GM12878 (cell line): ENCODE data around the gene FAM9C. TPM values are rescaled to one million over a fixed set of nuclear protein-coding genes. Genes with fewer than 3 reads are reported as not detected.

Source experiments
- ATAC-seq: fragments of 200-7000 bp; cut with Tn5 transposase; 3 replicates; pipeline ENCODE4 v1.9.1; 2020; ENCODE audit warnings: mild to moderate bottlenecking, moderate library complexity
- BruUV-seq: library from RNA; stranded (reverse); fragments of 400-500 nt; replicated peaks from 2 replicates; lab custom pipeline; 2021; lab: Mats Ljungman, UMichigan
- CTCF ChIA-PET: fragments of 300-600 bp; sonication (Branson Sonifier 250); formaldehyde crosslinking; extraction: SDS; loops from one replicate; lab custom pipeline; 2021; ENCODE audit warnings: inconsistent platforms; lab: Yijun Ruan, JAX
- POLR2A ChIA-PET: fragments of 350-600 bp; formaldehyde crosslinking; extraction: SDS; loops from one replicate; lab custom pipeline; 2021; ENCODE audit warnings: inconsistent platforms; lab: Charles Lee
- RAD21 ChIA-PET: fragments of 300-600 bp; sonication (Branson Sonifier 250); formaldehyde crosslinking; loops from one replicate; lab custom pipeline; 2023; ENCODE audit warnings: antibody characterized with exemption; ENCODE audit not compliant: unreplicated experiment; lab: Charles Lee
- SMC1A ChIA-PET: fragments of 300-600 bp; sonication (Branson Sonifier 250); formaldehyde crosslinking; loops from one replicate; lab custom pipeline; 2023; ENCODE audit not compliant: unreplicated experiment, uncharacterized antibody; lab: Charles Lee
- DNase-seq: peaks from one replicate; pipeline ENCODE4 v3.0.0-alpha.2; 2011; ENCODE audit warnings: low read depth, low spot score
- FAIRE-seq: peaks from 3 replicates; lab custom pipeline; 2011; peaks lifted over from hg19 to GRCh38; lab: Jason Lieb, UNC
- H2AFZ ChIP-seq: 2 replicates; pipeline ENCODE4 v1.6.0; 2011; ENCODE audit warnings: low read depth, low read length, control low read depth; ENCODE audit not compliant: control insufficient read depth
- H3K27ac ChIP-seq: 2 replicates; pipeline ENCODE4 v1.5.1; 2011; ENCODE audit warnings: control low read depth; ENCODE audit not compliant: control insufficient read depth, insufficient read depth
- H3K27me3 ChIP-seq, 2 experiments: replicated peaks in 1 of 2; 2 replicates each; pipeline versions ENCODE4 v1.6.0 to v1.6.1; 2011; ENCODE audit warnings: low read length in 1 of 2; ENCODE audit not compliant: control insufficient read depth in 2 of 2, insufficient read depth in 2 of 2
- H3K36me3 ChIP-seq, 2 experiments: 2 replicates each; pipeline ENCODE4 v1.5.1; 2011; ENCODE audit warnings: low read length in 1 of 2; ENCODE audit not compliant: control insufficient read depth in 2 of 2, insufficient read depth in 2 of 2
- H3K4me1 ChIP-seq: 2 replicates; pipeline ENCODE4 v1.6.1; 2011; ENCODE audit warnings: mild to moderate bottlenecking, low read length, moderate library complexity, mixed read lengths; ENCODE audit not compliant: control insufficient read depth, insufficient read depth
- H3K4me2 ChIP-seq: 2 replicates; pipeline ENCODE4 v1.6.0; 2011; ENCODE audit warnings: control low read depth; ENCODE audit not compliant: control insufficient read depth, insufficient read depth
- H3K4me3 ChIP-seq: fragments of 200-600 bp; sonication (generic); 2 replicates; pipeline ENCODE4 v1.5.1; 2016
- H3K79me2 ChIP-seq: 2 replicates; pipeline ENCODE4 v1.6.0; 2011; ENCODE audit warnings: low read length; ENCODE audit not compliant: control insufficient read depth, insufficient read depth
- H3K9ac ChIP-seq: 2 replicates; pipeline ENCODE4 v1.8.0; 2011; ENCODE audit warnings: low read length, control low read depth, mixed read lengths; ENCODE audit not compliant: control insufficient read depth, insufficient read depth
- H3K9me3 ChIP-seq: replicated peaks from 3 replicates; pipeline ENCODE4 v1.5.1; 2011; ENCODE audit warnings: mild to moderate bottlenecking, low read length; ENCODE audit not compliant: control insufficient read depth, insufficient read depth
- H4K20me1 ChIP-seq: 2 replicates; pipeline ENCODE4 v1.6.0; 2011; ENCODE audit not compliant: control insufficient read depth, insufficient read depth
- ATF2 ChIP-seq: IDR thresholded peaks from 2 replicates; pipeline ENCODE4 v1.6.1; 2012; ENCODE audit warnings: low read length, inconsistent platforms
- CBX5 ChIP-seq: sonication (generic); IDR thresholded peaks from 2 replicates; pipeline ENCODE4 v1.6.1; 2016; ENCODE audit warnings: low read depth, moderate library complexity, mild to moderate bottlenecking, inconsistent platforms
- FOXM1 ChIP-seq: IDR thresholded peaks from 2 replicates; pipeline ENCODE4 v1.6.1; 2012; ENCODE audit warnings: low read depth, mild to moderate bottlenecking, inconsistent platforms, low read length, moderate library complexity
- MEF2A ChIP-seq: IDR thresholded peaks from 2 replicates; pipeline ENCODE4 v1.6.1; 2011; ENCODE audit warnings: low read depth, mild to moderate bottlenecking, low read length, moderate library complexity; ENCODE audit not compliant: insufficient read depth
- MLLT1 ChIP-seq: fragments of 450-650 bp; IDR thresholded peaks from 2 replicates; pipeline ENCODE4 v1.6.1; 2016; ENCODE audit warnings: mild to moderate bottlenecking
- RB1 ChIP-seq: fragments of 450-650 bp; formaldehyde crosslinking; IDR thresholded peaks from 2 replicates; pipeline ENCODE4 v1.6.1; 2017; ENCODE audit warnings: mild to moderate bottlenecking, borderline replicate concordance
- SMAD1 ChIP-seq: fragments of 450-650 bp; IDR thresholded peaks from 2 replicates; pipeline ENCODE4 v1.6.1; 2018; ENCODE audit warnings: mild to moderate bottlenecking, low read depth; ENCODE audit not compliant: partially characterized antibody
- SMAD5 ChIP-seq: IDR thresholded peaks from 2 replicates; pipeline ENCODE4 v1.6.1; 2016; ENCODE audit warnings: antibody characterized with exemption, low read depth
- SUPT20H ChIP-seq: IDR thresholded peaks from 2 replicates; pipeline ENCODE4 v1.6.1; 2011; ENCODE audit warnings: low read depth, mild to moderate bottlenecking, low read length, moderate library complexity, borderline replicate concordance; ENCODE audit not compliant: control insufficient read depth
- WRNIP1 ChIP-seq: IDR thresholded peaks from 2 replicates; pipeline ENCODE4 v1.6.1; 2011; ENCODE audit warnings: low read depth, low read length, improper control_type of control experiment, borderline replicate concordance
- ZNF384 ChIP-seq: IDR thresholded peaks from 2 replicates; pipeline ENCODE4 v1.6.1; 2012; ENCODE audit warnings: low read depth, mild to moderate bottlenecking, low read length, improper control_type of control experiment, borderline replicate concordance
- WGBS: methylation state at CpG from one replicate; pipeline ENCODE4 v1.1.6; 2016; ENCODE audit warnings: low lambda C conversion rate; ENCODE audit not compliant: insufficient replicate concordance, insufficient coverage; ENCODE audit errors: missing lambda C conversion rate; 5-methylcytosine and 5-hydroxymethylcytosine counted together
- in situ Hi-C: fragments of 300-500 bp; cut with MboI; formaldehyde crosslinking; loops from 9 replicates; pipeline ENCODE4 v1.14.3; 2018; ENCODE audit warnings: mixed read lengths
- intact Hi-C: fragments of 100-400 bp; cut with micrococcal nuclease; formaldehyde crosslinking; loops from one replicate; pipeline ENCODE4 v1.14.2; 2022; ENCODE audit not compliant: unreplicated experiment
- polyA plus RNA-seq, 11 experiments: library from polyadenylated mRNA; depleted of rRNA in 4 of 11; unstranded in 6 of 11; stranded (reverse) in 5 of 11; fragments of >200 nt; fragmentation: Nextera tagmentation in 4 of 11; fragmentation: Illumina TruSeq in 1 of 11; extraction: Ambion mirVana in 4 of 11; extraction: Trizol in 1 of 11; gene quantifications; 1 replicate in 1 of 11; 2 replicates in 10 of 11; pipeline versions ENCODE4 v1.2.1 to v1.2.3, GENCODE V29; 2011 to 2016; ENCODE audit warnings: inconsistent platforms in 2 of 11, missing spikeins in 2 of 11, low read depth in 1 of 11
- total RNA-seq, 4 experiments: library from RNA; depleted of rRNA in 3 of 4; stranded (reverse); fragments of >200 nt in 3 of 4; fragmentation: Illumina TruSeq in 1 of 4; extraction: Trizol in 1 of 4; gene quantifications; 2 replicates each; pipeline versions ENCODE4 v1.2.1 to v1.2.3, GENCODE V29; 2013 to 2021
- TF ChIP-seq, protein P1 (sequence below): fragments of 450-650 bp; IDR thresholded peaks from 2 replicates; pipeline ENCODE4 v1.6.1; 2017; ENCODE audit warnings: mild to moderate bottlenecking, low read depth, inconsistent platforms; ENCODE audit not compliant: poor library complexity, severe bottlenecking
- TF ChIP-seq, protein P2 (sequence below): fragments of 450-650 bp; IDR thresholded peaks from 2 replicates; pipeline ENCODE4 v1.6.1; 2017; ENCODE audit warnings: low read depth, mild to moderate bottlenecking, moderate library complexity

The FAM9C gene
- total and polyA plus RNA-seq, 10 of the 15 experiments (the other 5 are each of a cell fraction or from before 2014, with no cell fraction given) = 0.01 to 0.03 TPM; not detected in 8

- Histone ChIP-seq H4K20me1 (no peaks in the 10 kb centered on the region), H3K4me2 (peak overlapping the region; percentile 54), H3K4me1 (peaks cover 88% of the 10 kb centered on the region), H2AFZ (no peak overlapping the region), H3K9ac (peak overlapping the region; percentile 68), H3K36me3 (no peaks in the 10 kb centered on the region), H3K9me3 (no peaks in the 10 kb centered on the region), H3K4me3 (no peak overlapping the region), H3K79me2 (peaks cover 4% of the 10 kb centered on the region), H3K27ac (peak overlapping the region; percentile 100), H3K27me3 (no peaks in the 10 kb centered on the region)
- ChIA-PET SMC1A (interaction anchor here (0.6 to 27.7 kb wide), 21 partner anchors 9 to 665 kb away, joined by 3 to 847 read pairs (median 6); no protein-coding TSS in a partner anchor), CTCF (interaction anchor here (0.6 to 4.1 kb wide), 21 partner anchors 8 to 1311 kb away, joined by 3 to 41 read pairs (median 4); no protein-coding TSS in a partner anchor), RAD21 (interaction anchor here (0.6 to 23.1 kb wide), 18 partner anchors 8 to 653 kb away, joined by 3 to 689 read pairs (median 8); partner anchors contain the start of genes OFD1, TMSB4X and TRAPPC2), POLR2A (interaction anchor here (0.6 to 17.3 kb wide), 25 partner anchors 9 to 623 kb away, joined by 3 to 280 read pairs (median 5); no protein-coding TSS in a partner anchor)
- in situ Hi-C loops (no loop called here), intact Hi-C loops (loop anchor here (5.0 to 10.0 kb wide), 3 partner anchors 217 to 1317 kb away; partner anchors contain the start of genes RAB9A and TLR7)
- ATAC-seq (peak; percentile 48), FAIRE-seq (peak; percentile 49), DNase-seq (peak; percentile 77)
- 13% methylated on average over 6 of the region's 6 CpGs for WGBS
- no TSS peak for BruUV-seq
- peak; percentile 87 for TF ChIP-seq ATF2
- TF ChIP-seq MEF2A = peak; percentile 96
- no peak for TF ChIP-seq RB1
- TF ChIP-seq, protein P1, sequence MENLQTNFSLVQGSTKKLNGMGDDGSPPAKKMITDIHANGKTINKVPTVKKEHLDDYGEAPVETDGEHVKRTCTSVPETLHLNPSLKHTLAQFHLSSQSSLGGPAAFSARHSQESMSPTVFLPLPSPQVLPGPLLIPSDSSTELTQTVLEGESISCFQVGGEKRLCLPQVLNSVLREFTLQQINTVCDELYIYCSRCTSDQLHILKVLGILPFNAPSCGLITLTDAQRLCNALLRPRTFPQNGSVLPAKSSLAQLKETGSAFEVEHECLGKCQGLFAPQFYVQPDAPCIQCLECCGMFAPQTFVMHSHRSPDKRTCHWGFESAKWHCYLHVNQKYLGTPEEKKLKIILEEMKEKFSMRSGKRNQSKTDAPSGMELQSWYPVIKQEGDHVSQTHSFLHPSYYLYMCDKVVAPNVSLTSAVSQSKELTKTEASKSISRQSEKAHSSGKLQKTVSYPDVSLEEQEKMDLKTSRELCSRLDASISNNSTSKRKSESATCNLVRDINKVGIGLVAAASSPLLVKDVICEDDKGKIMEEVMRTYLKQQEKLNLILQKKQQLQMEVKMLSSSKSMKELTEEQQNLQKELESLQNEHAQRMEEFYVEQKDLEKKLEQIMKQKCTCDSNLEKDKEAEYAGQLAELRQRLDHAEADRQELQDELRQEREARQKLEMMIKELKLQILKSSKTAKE = peak; percentile 74
- peak; percentile 43 for TF ChIP-seq MLLT1
- TF ChIP-seq ZNF384 = peak; percentile 80; the same call in 1 of the 2 replicates
- TF ChIP-seq SUPT20H = no peak
- no peak for TF ChIP-seq SMAD5
- TF ChIP-seq SMAD1 = peak; percentile 53
- TF ChIP-seq, protein P2, sequence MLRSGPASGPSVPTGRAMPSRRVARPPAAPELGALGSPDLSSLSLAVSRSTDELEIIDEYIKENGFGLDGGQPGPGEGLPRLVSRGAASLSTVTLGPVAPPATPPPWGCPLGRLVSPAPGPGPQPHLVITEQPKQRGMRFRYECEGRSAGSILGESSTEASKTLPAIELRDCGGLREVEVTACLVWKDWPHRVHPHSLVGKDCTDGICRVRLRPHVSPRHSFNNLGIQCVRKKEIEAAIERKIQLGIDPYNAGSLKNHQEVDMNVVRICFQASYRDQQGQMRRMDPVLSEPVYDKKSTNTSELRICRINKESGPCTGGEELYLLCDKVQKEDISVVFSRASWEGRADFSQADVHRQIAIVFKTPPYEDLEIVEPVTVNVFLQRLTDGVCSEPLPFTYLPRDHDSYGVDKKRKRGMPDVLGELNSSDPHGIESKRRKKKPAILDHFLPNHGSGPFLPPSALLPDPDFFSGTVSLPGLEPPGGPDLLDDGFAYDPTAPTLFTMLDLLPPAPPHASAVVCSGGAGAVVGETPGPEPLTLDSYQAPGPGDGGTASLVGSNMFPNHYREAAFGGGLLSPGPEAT = peak; percentile 85
- peak; percentile 65; the same call in 1 of the 2 replicates for TF ChIP-seq CBX5
- TF ChIP-seq FOXM1 = peak; percentile 88
- TF ChIP-seq WRNIP1 = no peak
Observed at GRCh38 chrX:13081395-13082205, 37.2 kb upstream of the FAM9C start.
